Progenitor cell of endocrine pancreas (in vitro differentiated cells): ENCODE data around the gene CACNA2D2. TPM values are rescaled to one million over a fixed set of nuclear protein-coding genes. Genes with fewer than 3 reads are reported as not detected.

Experiments used
- DNase-seq: peaks from one replicate; pipeline ENCODE4 v3.0.0; 2021; ENCODE audit warnings: low spot score; ENCODE audit not compliant: unreplicated experiment
- H3K27ac Mint-ChIP-seq: 2 replicates; pipeline ENCODE4 v1.8.0; 2021; ENCODE audit warnings: mild to moderate bottlenecking, moderate library complexity, mixed read lengths
- H3K27me3 Mint-ChIP-seq: 2 replicates; pipeline ENCODE4 v1.8.0; 2021; ENCODE audit warnings: mixed read lengths
- H3K36me3 Mint-ChIP-seq: 2 replicates; pipeline ENCODE4 v1.8.0; 2022; ENCODE audit warnings: mixed read lengths; ENCODE audit not compliant: insufficient read depth
- H3K4me1 Mint-ChIP-seq: 2 replicates; pipeline ENCODE4 v1.8.0; 2021; ENCODE audit warnings: low read depth, mixed read lengths
- H3K4me3 Mint-ChIP-seq: 2 replicates; pipeline ENCODE4 v1.8.0; 2021; ENCODE audit warnings: low read depth, mild to moderate bottlenecking, moderate library complexity, mixed read lengths
- H3K9me3 Mint-ChIP-seq: 2 replicates; pipeline ENCODE4 v1.8.0; 2021; ENCODE audit warnings: low read depth, mixed read lengths
- total RNA-seq: library from RNA; stranded (reverse); gene quantifications from 2 replicates; pipeline ENCODE4 v1.2.1, GENCODE V29; 2021
- TF ChIP-seq, protein P1 (sequence below): fragments of 200-600 bp; sonication (generic); IDR thresholded peaks from one replicate; pipeline ENCODE4 v1.5.0; 2021; ENCODE audit warnings: antibody characterized with exemption, mild to moderate bottlenecking; ENCODE audit not compliant: unreplicated experiment

CACNA2D2 gene
- total RNA-seq, 1 donor from 2014 or later: 6.9 TPM

DNA sequence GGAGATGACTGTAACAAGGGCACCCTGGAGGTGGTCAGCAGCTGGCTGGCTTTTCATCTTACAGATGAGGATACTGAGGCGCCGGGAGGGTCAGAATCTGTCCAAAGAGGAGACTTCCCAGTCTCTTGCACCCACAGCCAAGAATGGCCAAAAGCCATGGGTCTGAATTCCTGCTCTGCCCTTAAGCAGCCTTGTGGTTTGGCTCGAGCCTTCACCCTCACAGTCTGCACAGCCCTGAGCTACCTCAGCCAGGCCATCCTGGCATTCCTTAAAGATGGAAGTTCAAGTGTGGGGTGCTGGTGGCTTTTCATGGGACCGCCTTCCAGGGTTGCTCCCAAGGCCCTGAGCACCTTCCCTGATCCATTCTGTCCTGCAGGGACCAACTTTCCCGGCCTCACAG is 59.2 kb downstream of the CACNA2D2 start:
- DNase-seq: no peak
- Mint-ChIP-seq H3K4me1 (peaks cover 25% of the 10 kb centered on the region), H3K27me3 (peaks cover 66% of the 10 kb centered on the region), H3K9me3 (no peaks in the 10 kb centered on the region), H3K4me3 (no peak overlapping the region), H3K27ac (no peak overlapping the region), H3K36me3 (no peaks in the 10 kb centered on the region)
- TF ChIP-seq, protein P1, sequence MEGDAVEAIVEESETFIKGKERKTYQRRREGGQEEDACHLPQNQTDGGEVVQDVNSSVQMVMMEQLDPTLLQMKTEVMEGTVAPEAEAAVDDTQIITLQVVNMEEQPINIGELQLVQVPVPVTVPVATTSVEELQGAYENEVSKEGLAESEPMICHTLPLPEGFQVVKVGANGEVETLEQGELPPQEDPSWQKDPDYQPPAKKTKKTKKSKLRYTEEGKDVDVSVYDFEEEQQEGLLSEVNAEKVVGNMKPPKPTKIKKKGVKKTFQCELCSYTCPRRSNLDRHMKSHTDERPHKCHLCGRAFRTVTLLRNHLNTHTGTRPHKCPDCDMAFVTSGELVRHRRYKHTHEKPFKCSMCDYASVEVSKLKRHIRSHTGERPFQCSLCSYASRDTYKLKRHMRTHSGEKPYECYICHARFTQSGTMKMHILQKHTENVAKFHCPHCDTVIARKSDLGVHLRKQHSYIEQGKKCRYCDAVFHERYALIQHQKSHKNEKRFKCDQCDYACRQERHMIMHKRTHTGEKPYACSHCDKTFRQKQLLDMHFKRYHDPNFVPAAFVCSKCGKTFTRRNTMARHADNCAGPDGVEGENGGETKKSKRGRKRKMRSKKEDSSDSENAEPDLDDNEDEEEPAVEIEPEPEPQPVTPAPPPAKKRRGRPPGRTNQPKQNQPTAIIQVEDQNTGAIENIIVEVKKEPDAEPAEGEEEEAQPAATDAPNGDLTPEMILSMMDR: no peak

DNA sequence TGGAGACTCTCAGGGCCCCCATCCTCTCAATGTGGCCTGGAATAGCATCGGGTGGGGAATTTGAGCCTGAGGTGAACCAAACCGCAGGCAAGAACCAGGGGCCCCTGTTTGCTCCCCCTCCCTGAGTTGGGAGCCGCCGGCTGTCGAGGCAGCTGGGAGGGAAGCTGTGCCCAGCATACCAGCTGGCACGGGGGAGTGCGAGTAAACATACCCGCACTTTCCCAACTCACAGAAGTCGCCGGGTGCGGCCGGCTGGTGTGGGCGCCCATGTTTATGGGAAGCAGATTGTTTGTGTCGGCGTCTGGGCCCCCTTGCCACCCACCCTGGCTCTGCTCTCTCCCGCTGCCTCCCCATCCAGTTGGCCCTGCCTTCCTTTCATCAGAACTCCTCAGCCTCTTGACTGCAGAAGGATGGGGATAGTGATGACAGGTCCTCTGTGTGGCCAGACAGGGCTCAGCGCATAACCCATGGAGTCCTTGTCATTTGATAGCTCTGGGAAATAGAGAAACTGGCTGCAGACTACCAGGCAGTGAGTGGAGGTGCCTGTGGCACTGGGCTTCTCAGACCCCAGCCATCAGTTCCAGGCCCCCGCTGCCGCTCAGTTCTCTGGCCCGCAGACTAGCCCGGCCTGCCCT is 60.4 kb downstream of the CACNA2D2 start:
- no peak for DNase-seq
- no peak overlapping the region for H3K27ac Mint-ChIP-seq
- no peak overlapping the region for H3K4me3 Mint-ChIP-seq
- TF ChIP-seq, protein P1: no peak
- H3K27me3 Mint-ChIP-seq: peaks cover 68% of the 10 kb centered on the region
- H3K36me3 Mint-ChIP-seq: no peaks in the 10 kb centered on the region
- peaks cover 25% of the 10 kb centered on the region for H3K4me1 Mint-ChIP-seq
- no peaks in the 10 kb centered on the region for H3K9me3 Mint-ChIP-seq

DNA sequence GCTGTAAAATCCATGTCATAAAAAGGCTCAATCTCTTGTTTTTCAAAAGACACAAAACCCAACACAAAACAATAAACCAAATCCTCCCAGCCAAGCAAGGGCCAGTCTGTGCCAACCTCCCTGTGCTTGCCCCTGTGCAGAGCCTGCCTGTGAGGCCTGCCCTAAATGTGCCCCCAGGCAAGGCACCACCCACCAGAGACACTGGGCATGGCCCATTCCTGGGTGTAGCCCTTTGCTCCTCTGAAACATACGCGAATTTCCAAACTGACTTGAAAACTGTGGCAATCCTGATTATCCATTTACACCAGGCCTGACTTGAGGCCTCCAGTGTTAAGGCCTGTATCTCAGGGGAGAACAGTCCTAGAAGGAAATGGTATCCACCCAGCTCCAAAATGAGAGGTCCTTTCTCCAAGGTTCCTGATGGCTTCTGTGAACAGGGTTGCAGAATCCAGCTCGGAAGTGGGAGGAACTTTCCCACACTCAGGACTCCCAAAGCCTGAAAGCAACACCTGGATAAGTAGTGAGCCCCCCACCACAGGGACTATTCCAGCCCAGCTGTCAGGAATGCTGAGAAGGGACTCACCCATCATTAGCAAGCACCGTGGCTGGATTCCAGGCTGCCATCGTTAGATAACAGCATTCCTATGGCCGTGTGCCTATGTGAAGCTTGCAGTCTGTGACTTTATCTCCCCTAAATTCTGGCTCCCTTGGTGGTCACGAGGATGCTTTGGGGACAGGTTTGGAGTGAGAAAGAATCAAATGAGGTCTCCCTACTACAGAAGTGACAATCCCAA is 61.8 kb downstream of the CACNA2D2 start:
- Mint-ChIP-seq H3K27ac (no peak overlapping the region), H3K9me3 (no peaks in the 10 kb centered on the region), H3K4me1 (peaks cover 19% of the 10 kb centered on the region), H3K4me3 (no peak overlapping the region), H3K27me3 (peaks cover 68% of the 10 kb centered on the region), H3K36me3 (no peaks in the 10 kb centered on the region)
- TF ChIP-seq, protein P1: no peak
- no peak for DNase-seq

DNA sequence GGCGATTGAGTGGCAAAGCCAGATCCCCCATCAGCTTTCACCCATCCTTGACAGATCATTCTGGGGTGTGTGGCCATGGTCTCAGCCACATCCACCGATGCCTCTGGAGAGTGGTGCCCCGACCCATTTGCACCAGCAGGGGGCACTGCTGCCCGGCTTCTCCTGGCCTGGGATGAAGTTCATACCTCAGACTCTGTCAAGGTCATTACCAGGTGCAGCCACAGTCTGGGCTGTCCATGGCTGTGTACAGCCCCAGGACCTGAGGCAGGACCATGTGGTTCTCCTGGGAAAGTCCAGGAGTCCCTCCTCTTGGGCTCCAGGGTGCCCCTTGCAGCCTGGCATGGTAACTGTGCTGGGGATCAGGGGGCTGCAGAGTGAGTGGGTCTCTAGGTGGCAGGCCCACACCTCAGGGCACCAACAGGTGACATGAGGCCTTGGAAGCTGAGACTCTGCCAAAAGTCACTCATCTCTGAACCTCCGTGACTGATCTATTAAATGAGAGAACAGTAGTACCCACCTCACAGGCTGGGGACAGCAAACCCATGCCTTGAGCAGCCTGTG is 67.2 kb downstream of the CACNA2D2 start:
- H3K4me1 Mint-ChIP-seq: no peaks in the 10 kb centered on the region
- H3K4me3 Mint-ChIP-seq: no peak overlapping the region
- H3K36me3 Mint-ChIP-seq: no peaks in the 10 kb centered on the region
- DNase-seq: peak; percentile 80
- peaks cover 63% of the 10 kb centered on the region for H3K27me3 Mint-ChIP-seq
- no peaks in the 10 kb centered on the region for H3K9me3 Mint-ChIP-seq
- H3K27ac Mint-ChIP-seq: no peak overlapping the region
- TF ChIP-seq, protein P1: peak; percentile 98

DNA sequence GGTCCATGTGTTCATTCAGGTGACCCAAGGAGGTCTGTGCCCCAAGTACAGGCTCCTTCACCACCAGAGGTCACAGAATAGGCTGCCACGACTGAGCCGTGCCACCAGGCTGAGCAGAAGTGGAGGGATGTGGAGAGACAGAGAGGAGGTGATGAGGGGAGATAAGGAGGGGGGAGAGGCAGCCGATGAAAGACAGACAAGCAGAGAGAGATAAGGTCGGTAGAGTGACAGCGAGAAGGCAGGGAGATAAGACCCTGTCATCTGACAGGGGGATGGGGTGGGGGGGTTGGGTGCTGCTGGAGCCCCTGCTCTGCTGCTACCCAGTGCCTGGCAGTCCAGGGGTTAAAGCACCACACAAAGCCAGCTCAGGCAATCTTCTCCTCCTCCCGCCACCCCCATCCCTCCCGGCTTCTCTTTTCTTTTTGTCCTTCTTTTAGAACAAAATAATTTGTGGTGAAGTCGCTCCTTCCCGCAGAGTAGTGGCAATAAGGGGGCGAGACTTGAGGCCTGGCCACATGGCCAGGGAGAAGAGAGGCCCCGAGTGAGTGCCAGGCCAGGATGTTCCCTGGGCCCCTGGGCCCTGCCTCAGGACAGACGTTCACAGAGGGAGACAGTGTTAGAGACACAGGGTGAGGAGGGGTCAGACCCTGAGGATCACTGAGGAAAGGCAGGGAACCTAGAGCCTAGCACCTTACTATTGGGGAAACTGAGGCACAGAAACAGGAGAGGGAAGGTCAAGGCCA is 67.9 kb downstream of the CACNA2D2 start:
- TF ChIP-seq, protein P1: no peak
- Mint-ChIP-seq H3K4me3 (no peak overlapping the region), H3K4me1 (no peaks in the 10 kb centered on the region), H3K27me3 (peaks cover 60% of the 10 kb centered on the region), H3K36me3 (no peaks in the 10 kb centered on the region), H3K27ac (no peak overlapping the region), H3K9me3 (no peaks in the 10 kb centered on the region)
- DNase-seq: no peak
